ENCODE results near the gene PLK3. TPM values are rescaled to one million over a fixed set of nuclear protein-coding genes. Genes with fewer than 3 reads are reported as not detected.
"Not testable (repeated sequence)": the region's sequence is repeated elsewhere in the genome, so short reads cannot be mapped to it uniquely, and the experiment has no call there.

The PLK3 gene
- 10.0 TPM for total RNA-seq

DNA sequence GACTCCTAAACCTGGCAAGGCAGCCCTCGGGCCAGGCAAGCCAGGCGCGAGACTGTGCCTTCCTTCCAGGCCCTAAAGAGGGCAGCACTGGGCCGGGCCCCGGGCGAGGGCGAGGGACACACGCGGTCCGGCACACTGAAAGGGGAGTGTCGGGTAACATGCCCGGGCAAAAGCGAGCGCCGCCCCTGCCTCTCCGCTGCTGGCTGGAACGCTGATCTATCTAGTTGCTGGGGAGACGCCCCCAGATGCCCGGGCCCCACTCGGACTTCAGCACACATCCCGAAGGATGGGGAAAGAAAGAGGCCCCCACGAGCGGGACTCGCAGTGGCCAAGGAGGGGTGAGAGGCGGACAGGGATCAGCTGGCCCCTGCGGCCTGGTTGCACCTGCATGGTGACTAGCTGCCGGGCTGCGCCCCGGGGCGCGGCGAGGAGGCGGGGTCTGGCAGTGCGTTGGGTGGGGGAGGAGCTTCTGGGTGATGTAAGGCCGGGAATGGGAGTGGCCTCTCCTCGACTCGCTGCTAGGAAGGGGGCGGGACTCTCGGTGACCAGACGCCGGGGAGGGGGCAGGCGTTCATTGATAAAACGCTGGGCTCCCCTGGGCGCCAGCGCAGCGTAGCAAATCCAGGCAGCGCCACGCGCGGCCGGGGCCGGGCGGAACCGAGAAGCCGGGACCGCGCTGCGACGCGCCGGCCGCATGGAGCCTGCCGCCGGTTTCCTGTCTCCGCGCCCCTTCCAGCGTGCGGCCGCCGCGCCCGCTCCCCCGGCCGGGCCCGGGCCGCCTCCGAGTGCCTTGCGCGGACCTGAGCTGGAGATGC is at the start of gene PLK3:
PLK3 (plus strand) TSS at position 608 of the 815 bp plus-strand sequence; CDS start at position 695, 87 bp downstream.
- DNase-seq: peak; percentile 98

GRCh38 chr1:44757420-44757819 is 42.8 kb upstream of the PLK3 start:
- DNase-seq: no peak

GRCh38 chr1:44759077-44759476 is 41.1 kb upstream of the PLK3 start:
- no peak for DNase-seq

DNA sequence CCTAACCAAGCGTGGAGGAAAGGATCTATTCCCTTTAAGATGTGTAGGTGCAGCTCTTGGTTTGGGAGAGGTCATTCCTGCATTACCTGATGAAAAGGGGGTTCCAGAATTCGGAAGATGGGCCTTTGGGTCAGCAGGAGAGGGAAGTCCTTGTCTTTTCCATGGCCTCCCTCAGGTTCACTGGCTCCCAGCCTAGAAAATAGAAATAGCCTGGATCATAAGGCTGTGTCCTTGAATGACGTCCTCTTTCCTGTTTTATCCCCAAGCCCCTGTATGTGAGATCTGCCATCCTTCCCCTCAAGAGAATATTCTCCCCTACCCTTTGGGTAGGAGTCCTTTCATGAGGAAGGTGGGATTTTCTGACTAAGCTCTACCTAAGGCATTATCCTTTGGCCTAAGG is 39.3 kb upstream of the PLK3 start:
- DNase-seq: no peak

- not testable (repeated sequence) for DNase-seq
Measured at GRCh38 chr1:44766421-44766820, 33.8 kb upstream of the PLK3 start.

DNA sequence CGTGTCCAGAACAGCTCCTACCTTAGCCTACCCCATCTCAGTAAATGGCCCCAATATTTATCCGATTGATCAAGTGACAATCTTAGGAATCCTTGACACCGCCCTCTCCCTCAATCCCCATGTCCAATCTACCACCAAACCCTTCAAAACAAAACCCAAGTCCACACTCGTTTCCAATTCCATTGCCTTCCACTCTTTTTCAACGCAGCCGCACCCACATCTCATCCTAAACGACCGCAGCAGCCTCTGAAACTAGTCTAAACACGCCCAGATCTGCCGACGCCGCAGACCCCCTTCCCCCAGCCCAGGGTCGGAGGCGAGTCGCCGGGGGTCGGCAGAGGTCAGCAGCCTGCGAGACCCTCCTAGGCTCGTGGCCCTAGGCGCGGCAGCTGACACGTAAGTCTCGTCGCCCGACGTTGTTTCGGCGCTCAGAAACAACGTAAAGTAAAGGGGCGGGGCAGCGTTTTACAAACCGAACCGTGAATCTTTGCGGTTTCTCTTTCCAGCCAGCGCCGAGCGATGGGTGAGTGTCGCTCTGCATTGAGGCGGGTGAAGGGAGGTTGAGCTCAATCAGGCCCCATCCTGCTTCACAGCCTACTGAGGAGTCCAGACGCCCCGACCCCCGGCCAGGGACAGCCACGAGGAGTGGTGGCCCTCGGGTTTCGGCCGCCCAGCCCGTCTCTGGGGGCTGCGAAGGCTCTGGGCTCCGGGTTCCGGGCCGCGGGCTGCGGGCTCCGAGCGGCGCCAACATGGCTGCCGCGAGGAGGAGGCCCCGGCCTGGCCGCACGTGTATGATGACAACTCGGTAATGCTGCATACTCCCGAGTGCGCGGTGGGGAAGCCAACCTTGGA is 24.9 kb upstream of the PLK3 start, which contains the start of gene RPS8:
RPS8 (plus strand) TSS at position 463 of the 852 bp plus-strand sequence; CDS start at position 520, 57 bp downstream.
- DNase-seq: peak; percentile 86

- DNase-seq: no peak
Measured at GRCh38 chr1:44775930-44776729, 24.0 kb upstream of the PLK3 start.

DNA sequence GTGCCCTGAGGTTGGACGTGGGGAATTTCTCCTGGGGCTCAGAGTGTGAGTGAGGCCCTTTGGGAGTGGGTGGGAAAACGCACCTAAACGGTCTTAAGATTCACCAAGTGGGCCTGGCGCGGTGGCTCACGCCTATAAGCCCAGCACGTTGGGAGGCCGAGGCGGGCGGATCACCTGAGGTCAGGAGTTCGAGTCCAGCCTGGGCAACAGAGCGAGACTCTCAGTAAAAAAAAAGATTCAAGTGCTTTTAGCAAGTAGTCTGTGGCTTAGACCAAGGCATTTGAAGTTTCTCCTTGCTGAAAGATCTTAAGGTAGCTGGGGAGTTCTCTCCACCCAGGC is 23.5 kb upstream of the PLK3 start:
- no peak for DNase-seq

- no peak for DNase-seq
Measured at GRCh38 chr1:44777547-44777946, 22.6 kb upstream of the PLK3 start.

GRCh38 chr1:44777969-44778635 is 22.1 kb upstream of the PLK3 start:
- no peak for DNase-seq

- DNase-seq: no peak
Measured at GRCh38 chr1:44778705-44779576, 21.2 kb upstream of the PLK3 start.

GRCh38 chr1:44780583-44781121 is 19.5 kb upstream of the PLK3 start:
- no peak for DNase-seq

DNA sequence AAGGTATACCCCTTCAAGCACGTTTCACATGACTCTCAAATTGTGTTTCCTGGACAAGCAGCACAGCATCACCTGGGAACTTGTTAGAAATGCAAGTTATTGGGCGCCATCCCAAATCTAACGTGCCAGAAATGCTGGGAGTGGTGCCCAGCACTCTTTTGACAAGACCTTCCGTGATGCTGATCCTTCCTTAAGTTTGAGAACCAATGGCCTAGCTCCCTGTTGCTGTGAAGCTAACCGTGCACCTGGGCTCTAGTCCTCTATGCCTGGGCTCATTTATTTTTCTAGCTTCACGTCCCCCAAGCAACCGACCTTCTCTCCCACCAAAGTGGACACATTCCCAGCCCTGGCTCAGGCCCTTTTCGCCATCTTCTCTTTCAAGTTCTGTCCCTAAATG is 16.5 kb upstream of the PLK3 start:
- no peak for DNase-seq

DNA sequence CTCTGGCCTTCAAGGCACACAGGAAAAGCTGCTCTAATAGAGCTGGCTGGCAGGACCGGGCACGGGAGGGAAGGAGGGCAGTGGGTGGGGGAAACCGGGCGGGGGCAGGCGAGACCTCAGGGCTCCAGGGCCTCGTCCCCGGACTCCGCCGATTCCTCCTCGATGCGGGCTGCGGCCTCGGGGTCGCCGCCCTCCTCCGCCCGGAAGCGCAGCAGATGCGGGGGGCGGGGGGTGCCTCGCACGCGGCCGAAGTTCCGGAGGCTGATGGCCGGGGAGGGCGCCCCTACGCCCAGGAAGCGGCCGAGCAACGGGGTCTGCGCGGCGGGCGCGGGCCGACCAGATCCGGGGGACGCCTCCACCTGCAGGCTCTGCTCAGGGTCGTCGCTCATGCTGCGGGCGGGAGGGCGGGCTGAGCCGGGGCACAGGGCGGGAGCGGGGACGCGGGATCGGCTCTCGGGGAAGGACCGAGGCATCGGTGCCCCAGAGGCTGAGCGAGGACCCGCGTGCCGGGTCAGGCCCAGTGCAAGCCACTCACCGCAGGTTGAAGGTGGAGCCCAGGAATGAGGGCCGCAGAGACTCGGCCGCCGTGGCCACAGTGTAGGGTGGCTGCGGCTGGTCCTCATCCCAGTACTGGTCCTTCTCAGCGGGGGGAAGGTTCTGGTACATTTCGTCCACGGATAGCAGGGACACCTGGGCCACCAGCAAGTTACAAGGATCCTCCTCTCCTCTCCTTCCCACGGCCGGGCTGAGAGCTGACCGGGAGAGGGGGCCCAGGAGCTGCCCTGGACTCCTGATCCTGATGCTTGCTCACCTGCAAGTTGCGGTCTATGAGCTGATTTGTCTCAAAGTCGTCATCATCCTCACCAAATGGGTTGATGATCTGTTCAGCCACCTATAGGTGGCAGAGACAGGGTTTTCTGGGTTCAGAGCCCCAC is 15.8 kb upstream of the PLK3 start:
- no peak for DNase-seq

GRCh38 chr1:44785029-44785380 is 15.2 kb upstream of the PLK3 start:
- no peak for DNase-seq

DNA sequence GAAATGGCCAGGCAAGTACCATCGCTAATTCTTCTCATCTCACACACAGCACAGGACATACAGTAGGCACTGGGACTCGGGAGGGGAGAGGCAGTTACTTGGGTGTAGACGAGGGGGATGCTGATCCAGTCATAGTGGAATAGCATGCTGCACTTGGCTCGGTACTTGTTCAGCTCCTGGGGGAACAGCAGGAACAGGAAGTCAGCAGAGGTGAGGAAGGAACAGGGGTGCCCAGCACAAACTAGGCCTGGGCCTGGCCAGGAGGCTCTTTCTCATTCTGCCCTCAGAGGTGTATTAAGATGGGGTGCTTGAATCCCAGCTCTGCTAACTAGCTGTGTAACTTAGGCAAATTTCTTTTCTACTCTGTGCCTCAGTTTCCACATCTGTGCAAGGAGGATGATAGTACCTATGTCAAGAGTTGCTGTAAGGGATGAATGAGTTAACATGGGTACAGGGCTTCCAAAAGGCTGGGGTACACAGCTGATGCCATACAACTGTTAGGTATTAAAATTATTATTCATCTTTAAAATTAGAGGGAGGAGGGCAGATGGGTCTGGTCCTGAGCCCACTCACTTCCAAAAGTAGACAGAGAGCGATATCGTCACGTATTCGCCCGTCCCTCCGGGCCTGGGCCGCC is 14.6 kb upstream of the PLK3 start:
- no peak for DNase-seq

GRCh38 chr1:44786138-44786840 is 13.9 kb upstream of the PLK3 start:
- DNase-seq: no peak

- DNase-seq: no peak
Measured at GRCh38 chr1:44786841-44787426, 13.2 kb upstream of the PLK3 start.
